Measurements from ENCODE around the gene GPC6.

The GPC6 gene

GRCh38 chr13:93774506-93774905 lies 547.9 kb downstream of the GPC6 start:
- no peak for DNase-seq (ENCODE audit: low read depth in 2 of 2)

- no peak for DNase-seq (ENCODE audit: low read depth in 2 of 2)
Measured at GRCh38 chr13:93775027-93775426, 548.4 kb downstream of the GPC6 start.

- DNase-seq (ENCODE audit: low read depth in 2 of 2): no peak
Measured at GRCh38 chr13:93775507-93776108, 549.0 kb downstream of the GPC6 start.

GRCh38 chr13:93776936-93777335 lies 550.3 kb downstream of the GPC6 start:
- DNase-seq (ENCODE audit: low read depth in 2 of 2): no peak

- DNase-seq (ENCODE audit: low read depth in 2 of 2): no peak
Measured at GRCh38 chr13:93777504-93777903, 550.9 kb downstream of the GPC6 start.

- DNase-seq (ENCODE audit: low read depth in 2 of 2): no peak
Measured at GRCh38 chr13:93778548-93778947, 551.9 kb downstream of the GPC6 start.

GRCh38 chr13:93784191-93784590 lies 557.6 kb downstream of the GPC6 start:
- no peak for DNase-seq (ENCODE audit: low read depth in 2 of 2)

GRCh38 chr13:93786846-93787489 lies 560.4 kb downstream of the GPC6 start:
- DNase-seq (ENCODE audit: low read depth in 2 of 2): no peak

GRCh38 chr13:93788456-93788855 lies 561.8 kb downstream of the GPC6 start:
- no peak for DNase-seq (ENCODE audit: low read depth in 2 of 2)

GRCh38 chr13:93789058-93789457 lies 562.5 kb downstream of the GPC6 start:
- no peak for DNase-seq (ENCODE audit: low read depth in 2 of 2)

- peak; percentile 29 to 33 for DNase-seq (ENCODE audit: low read depth in 2 of 2)
Measured at GRCh38 chr13:93794197-93794885, 567.7 kb downstream of the GPC6 start.

- no peak for DNase-seq (ENCODE audit: low read depth in 2 of 2)
Measured at GRCh38 chr13:93797463-93797862, 570.9 kb downstream of the GPC6 start.

GRCh38 chr13:93800342-93800741 lies 573.7 kb downstream of the GPC6 start:
- no peak for DNase-seq (ENCODE audit: low read depth in 2 of 2)

- no peak for DNase-seq (ENCODE audit: low read depth in 2 of 2)
Measured at GRCh38 chr13:93805736-93806135, 579.1 kb downstream of the GPC6 start.

GRCh38 chr13:93806861-93807260 lies 580.3 kb downstream of the GPC6 start:
- no peak for DNase-seq (ENCODE audit: low read depth in 2 of 2)

GRCh38 chr13:93810264-93810663 lies 583.7 kb downstream of the GPC6 start:
- no peak for DNase-seq (ENCODE audit: low read depth in 2 of 2)

- DNase-seq (ENCODE audit: low read depth in 2 of 2): no peak
Measured at GRCh38 chr13:93811071-93811737, 584.6 kb downstream of the GPC6 start.

- no peak for DNase-seq (ENCODE audit: low read depth in 2 of 2)
Measured at GRCh38 chr13:93811738-93812112, 585.1 kb downstream of the GPC6 start.

GRCh38 chr13:93814658-93815057 lies 588.1 kb downstream of the GPC6 start:
- no peak for DNase-seq (ENCODE audit: low read depth in 2 of 2)

- no peak for DNase-seq (ENCODE audit: low read depth in 2 of 2)
Measured at GRCh38 chr13:93818345-93818744, 591.7 kb downstream of the GPC6 start.

- no peak for DNase-seq (ENCODE audit: low read depth in 2 of 2)
Measured at GRCh38 chr13:93819331-93819890, 592.8 kb downstream of the GPC6 start.

- no peak for DNase-seq (ENCODE audit: low read depth in 2 of 2)
Measured at GRCh38 chr13:93824286-93824685, 597.7 kb downstream of the GPC6 start.

Measured in activated CD4-positive, alpha-beta T cell treated with anti-CD3 and anti-CD28 coated beads for 24 hours (primary cell).